Measurements from ENCODE around the gene DAP. TPM values are rescaled to one million over a fixed set of nuclear protein-coding genes. Genes with fewer than 3 reads are reported as not detected.

The DAP gene
- total RNA-seq, 1 donor from 2014 or later, result 11.8 TPM

GRCh38 chr5:10700516-10700915 is 60.5 kb downstream of the DAP start:
- no peak for DNase-seq (ENCODE audit: low read depth)
- no peaks in the 10 kb centered on the region for H3K27me3 ChIP-seq (ENCODE audit: control insufficient read depth, insufficient read depth, low read length)
- no peak for FAIRE-seq
- no peak for TF ChIP-seq CTCF (IDR thresholded peaks at IDR 0.05; ENCODE audit: insufficient read depth, low read length, severe bottlenecking)
- no peak overlapping the region for H3K4me3 ChIP-seq (ENCODE audit: low read depth, low read length)
- H3K36me3 ChIP-seq (ENCODE audit: control insufficient read depth, insufficient read depth, low read length), result no peaks in the 10 kb centered on the region

GRCh38 chr5:10699987-10700386 is 61.0 kb downstream of the DAP start:
- FAIRE-seq (no peak), DNase-seq (ENCODE audit: low read depth) (no peak)
- TF ChIP-seq CTCF (IDR thresholded peaks at IDR 0.05; ENCODE audit: insufficient read depth, low read length, severe bottlenecking), result no peak
- H3K4me3 ChIP-seq (ENCODE audit: low read depth, low read length), result no peak overlapping the region
- H3K36me3 ChIP-seq (ENCODE audit: control insufficient read depth, insufficient read depth, low read length), result no peaks in the 10 kb centered on the region
- H3K27me3 ChIP-seq (ENCODE audit: control insufficient read depth, insufficient read depth, low read length), result no peaks in the 10 kb centered on the region

GRCh38 chr5:10699281-10699874 is 61.7 kb downstream of the DAP start:
- H3K27me3 ChIP-seq (ENCODE audit: control insufficient read depth, insufficient read depth, low read length), result no peaks in the 10 kb centered on the region
- TF ChIP-seq CTCF (IDR thresholded peaks at IDR 0.05; ENCODE audit: insufficient read depth, low read length, severe bottlenecking), result no peak
- no peak overlapping the region for H3K4me3 ChIP-seq (ENCODE audit: low read depth, low read length)
- FAIRE-seq, result no peak
- H3K36me3 ChIP-seq (ENCODE audit: control insufficient read depth, insufficient read depth, low read length), result no peaks in the 10 kb centered on the region
- no peak for DNase-seq (ENCODE audit: low read depth)

- Histone ChIP-seq H3K36me3 (ENCODE audit: control insufficient read depth, insufficient read depth, low read length) (peaks cover 1% of the 10 kb centered on the region), H3K4me3 (ENCODE audit: low read depth, low read length) (no peak overlapping the region), H3K27me3 (ENCODE audit: control insufficient read depth, insufficient read depth, low read length) (no peaks in the 10 kb centered on the region)
- DNase-seq (ENCODE audit: low read depth), result no peak
- FAIRE-seq, result no peak
- TF ChIP-seq CTCF (IDR thresholded peaks at IDR 0.05; ENCODE audit: insufficient read depth, low read length, severe bottlenecking), result no peak
Measured at GRCh38 chr5:10695759-10696543, 65.1 kb downstream of the DAP start.

- Histone ChIP-seq H3K27me3 (ENCODE audit: control insufficient read depth, insufficient read depth, low read length) (no peaks in the 10 kb centered on the region), H3K36me3 (ENCODE audit: control insufficient read depth, insufficient read depth, low read length) (peaks cover 1% of the 10 kb centered on the region), H3K4me3 (ENCODE audit: low read depth, low read length) (no peak overlapping the region)
- FAIRE-seq, result no peak
- peak; percentile 82 for TF ChIP-seq CTCF (IDR thresholded peaks at IDR 0.05; ENCODE audit: insufficient read depth, low read length, severe bottlenecking)
- peak; percentile 62 for DNase-seq (ENCODE audit: low read depth)
Measured at GRCh38 chr5:10695055-10695649, 65.9 kb downstream of the DAP start.

All from bronchial epithelial cell (primary cell).